PFSK-1 (cell line): ENCODE measurements around the gene RALB.

Experiments
- FOXP2 ChIP-seq: optimal IDR thresholded peaks from 2 replicates; pipeline ENCODE3; 2011; ENCODE audit warnings: borderline replicate concordance, control low read depth, inconsistent platforms; ENCODE audit not compliant: insufficient read depth; ENCODE audit errors: extremely low read length, extremely low read depth
- POLR2AphosphoS5 ChIP-seq: IDR thresholded peaks from 2 replicates; pipeline ENCODE4 v1.6.1; 2012; ENCODE audit warnings: low read depth, mild to moderate bottlenecking, control low read depth, low read length, moderate library complexity
- TF ChIP-seq, protein P1 (sequence below), 2 experiments: IDR thresholded peaks; 2 replicates each; pipeline versions ENCODE4 v1.6.1 to v1.8.0; 2011 to 2012; ENCODE audit warnings: low read depth in 2 of 2, low read length in 2 of 2, control low read depth in 1 of 2, inconsistent platforms in 1 of 2, mild to moderate bottlenecking in 1 of 2, moderate library complexity in 1 of 2; ENCODE audit not compliant: insufficient read depth in 1 of 2

DNA sequence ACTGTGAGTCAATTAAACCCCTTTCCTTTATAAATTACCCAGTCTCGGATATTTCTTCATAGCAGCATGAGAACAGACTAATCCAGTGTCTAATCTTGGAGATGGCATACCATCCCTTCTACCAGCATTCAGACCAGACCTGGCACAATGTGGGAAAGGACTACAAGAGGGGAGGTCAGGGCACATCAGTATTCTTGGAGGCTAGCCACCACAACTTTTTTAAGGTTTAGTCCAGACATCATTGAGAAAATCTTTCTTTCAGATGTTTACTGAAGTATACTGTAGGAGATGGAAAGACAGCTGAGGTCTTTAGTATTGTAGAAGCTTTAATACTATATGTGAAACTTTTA, 4.0 kb downstream of the RALB start:
- TF ChIP-seq, protein P1, sequence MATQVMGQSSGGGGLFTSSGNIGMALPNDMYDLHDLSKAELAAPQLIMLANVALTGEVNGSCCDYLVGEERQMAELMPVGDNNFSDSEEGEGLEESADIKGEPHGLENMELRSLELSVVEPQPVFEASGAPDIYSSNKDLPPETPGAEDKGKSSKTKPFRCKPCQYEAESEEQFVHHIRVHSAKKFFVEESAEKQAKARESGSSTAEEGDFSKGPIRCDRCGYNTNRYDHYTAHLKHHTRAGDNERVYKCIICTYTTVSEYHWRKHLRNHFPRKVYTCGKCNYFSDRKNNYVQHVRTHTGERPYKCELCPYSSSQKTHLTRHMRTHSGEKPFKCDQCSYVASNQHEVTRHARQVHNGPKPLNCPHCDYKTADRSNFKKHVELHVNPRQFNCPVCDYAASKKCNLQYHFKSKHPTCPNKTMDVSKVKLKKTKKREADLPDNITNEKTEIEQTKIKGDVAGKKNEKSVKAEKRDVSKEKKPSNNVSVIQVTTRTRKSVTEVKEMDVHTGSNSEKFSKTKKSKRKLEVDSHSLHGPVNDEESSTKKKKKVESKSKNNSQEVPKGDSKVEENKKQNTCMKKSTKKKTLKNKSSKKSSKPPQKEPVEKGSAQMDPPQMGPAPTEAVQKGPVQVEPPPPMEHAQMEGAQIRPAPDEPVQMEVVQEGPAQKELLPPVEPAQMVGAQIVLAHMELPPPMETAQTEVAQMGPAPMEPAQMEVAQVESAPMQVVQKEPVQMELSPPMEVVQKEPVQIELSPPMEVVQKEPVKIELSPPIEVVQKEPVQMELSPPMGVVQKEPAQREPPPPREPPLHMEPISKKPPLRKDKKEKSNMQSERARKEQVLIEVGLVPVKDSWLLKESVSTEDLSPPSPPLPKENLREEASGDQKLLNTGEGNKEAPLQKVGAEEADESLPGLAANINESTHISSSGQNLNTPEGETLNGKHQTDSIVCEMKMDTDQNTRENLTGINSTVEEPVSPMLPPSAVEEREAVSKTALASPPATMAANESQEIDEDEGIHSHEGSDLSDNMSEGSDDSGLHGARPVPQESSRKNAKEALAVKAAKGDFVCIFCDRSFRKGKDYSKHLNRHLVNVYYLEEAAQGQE (IDR thresholded peaks at IDR 0.05; ENCODE audit: insufficient read depth in 1 of 2, low read depth in 2 of 2, low read length in 2 of 2) = no peak
- TF ChIP-seq FOXP2 (no peak), POLR2AphosphoS5 (no peak)
